ENCODE measurements around the gene MAGI2.
"Not testable (repeated sequence)": the region's sequence is repeated elsewhere in the genome, so short reads cannot be mapped to it uniquely, and the experiment has no call there.

Gene MAGI2

DNA sequence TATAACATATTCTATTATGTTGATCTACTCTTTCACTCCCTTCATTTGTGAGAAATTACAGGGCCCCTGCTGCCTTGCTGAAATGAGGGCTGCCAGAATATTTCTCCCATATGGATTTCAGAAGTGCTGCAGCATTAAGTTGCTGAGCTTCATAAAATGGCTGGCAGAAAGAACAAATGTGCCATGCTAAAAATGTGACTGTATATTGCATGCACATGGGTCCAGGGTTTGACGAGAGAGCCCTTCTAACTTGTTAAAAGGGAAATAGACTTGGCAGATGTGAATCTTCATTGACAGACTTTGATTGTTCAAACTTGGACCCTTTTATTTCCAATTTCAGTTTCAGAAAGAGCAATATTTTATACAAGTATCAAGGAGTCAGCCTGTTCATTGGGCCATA lies 1186.3 kb downstream of the MAGI2 start:
- DNase-seq: no peak

DNA sequence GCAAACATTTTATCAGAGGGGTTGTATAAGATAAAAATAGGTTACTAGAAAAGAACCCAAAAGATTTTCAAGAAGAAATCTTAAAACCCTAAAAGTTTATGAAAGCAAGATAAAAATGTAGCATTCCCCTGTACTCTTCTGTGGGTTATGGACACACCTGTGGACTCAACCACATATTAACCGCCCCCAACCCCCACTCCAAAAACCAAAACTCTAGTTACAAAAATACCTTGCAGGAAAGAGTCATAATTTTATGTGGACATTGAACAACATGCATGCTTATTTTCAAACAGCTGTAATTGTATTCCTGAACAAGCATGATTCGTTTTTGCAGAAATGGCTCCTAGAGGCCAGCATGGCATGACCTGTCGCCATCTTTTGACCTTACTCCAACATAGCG lies 1188.0 kb downstream of the MAGI2 start:
- no peak for DNase-seq

DNA sequence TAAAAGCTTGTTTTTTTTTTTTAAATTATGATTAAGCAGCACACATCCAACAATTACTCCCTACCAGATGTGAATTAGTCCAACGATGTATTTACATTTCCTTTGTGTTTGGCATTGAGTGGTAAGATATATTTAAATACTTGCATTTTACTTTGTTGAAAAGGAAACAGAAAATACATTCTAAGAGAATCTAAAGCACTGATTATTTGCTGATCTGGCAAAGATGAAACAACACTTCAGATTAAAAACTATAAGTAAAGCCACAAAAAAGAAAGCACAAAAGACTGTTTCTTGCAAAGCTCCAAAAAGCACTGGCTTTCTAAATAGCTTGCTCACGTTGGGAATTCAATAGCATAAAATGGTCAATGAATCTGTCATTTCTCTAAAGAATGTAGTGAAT lies 1188.4 kb downstream of the MAGI2 start:
- no peak for DNase-seq

DNA sequence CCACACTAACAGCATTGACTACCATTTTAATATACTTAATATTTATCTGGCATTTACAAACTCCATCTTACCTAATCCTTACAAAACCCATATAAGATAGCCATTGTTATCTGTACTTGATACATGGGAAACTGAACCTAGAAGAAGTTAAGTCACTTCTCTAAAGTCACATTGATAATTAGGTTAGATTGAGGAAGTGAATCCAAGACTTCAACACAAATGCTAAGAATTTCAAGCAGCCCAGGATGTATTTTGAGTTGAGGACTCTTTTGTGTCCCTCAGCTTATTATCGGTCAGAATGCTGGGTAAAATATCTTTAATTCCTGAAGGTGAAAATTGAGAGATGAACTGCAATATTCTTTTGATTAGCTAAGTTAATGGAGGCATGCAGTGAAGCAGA lies 1189.4 kb downstream of the MAGI2 start:
- no peak for DNase-seq

DNA sequence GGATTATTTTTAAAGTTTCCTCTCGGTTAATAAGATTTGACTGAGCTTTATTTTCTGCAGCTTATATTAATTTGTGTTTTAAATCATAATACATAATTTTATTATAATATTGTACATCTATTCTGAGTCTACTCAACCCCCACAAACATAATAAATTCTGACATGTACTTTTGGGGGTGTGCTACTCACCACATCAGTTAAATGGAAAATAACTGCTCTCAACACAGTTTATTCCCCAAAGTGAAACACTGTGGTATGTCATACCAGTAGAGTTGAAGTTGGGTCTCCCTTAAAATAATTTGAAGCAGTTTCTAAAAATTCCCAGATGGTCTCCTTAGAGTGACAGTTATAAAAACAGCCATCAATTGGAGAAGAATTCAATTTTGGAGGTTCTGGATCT lies 1191.7 kb downstream of the MAGI2 start:
- DNase-seq: no peak

DNA sequence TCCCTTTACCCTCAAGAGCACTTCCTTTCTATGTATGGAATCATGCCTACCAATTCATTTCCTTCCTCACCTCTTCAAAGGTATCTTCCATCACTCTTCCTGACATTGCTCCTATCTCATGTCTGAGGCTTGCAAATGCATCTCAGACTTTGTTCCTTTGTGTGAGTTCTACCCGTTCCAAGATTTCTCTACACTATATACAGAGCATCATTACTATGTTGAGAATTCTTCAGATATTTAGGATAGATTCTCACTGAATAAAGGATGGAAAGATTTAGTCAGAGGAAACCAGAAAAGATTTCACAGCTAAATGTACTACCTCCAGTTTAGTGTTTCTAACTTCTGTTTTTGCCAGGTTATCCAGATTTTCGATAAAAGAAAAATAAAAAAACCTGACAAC lies 1192.2 kb downstream of the MAGI2 start:
- DNase-seq: no peak

DNA sequence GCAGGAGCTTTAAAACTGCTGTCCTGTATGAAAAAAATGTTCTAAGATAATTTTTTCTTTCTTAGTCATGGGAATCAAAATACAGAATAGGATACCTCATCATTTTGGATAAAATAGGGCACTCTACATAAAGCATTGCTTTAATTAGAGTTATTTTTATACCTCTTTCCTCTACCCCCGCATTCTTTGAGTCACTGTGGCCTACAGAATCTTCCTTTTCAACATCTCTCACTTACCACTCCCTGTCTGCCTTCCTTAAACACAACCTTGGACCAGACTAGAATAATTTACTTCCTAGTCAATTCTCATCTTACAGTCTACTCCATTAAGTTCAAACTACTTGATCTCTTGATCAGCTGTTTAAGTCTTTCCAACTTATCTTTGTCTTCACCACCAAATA lies 1192.6 kb downstream of the MAGI2 start:
- DNase-seq: no peak

DNA sequence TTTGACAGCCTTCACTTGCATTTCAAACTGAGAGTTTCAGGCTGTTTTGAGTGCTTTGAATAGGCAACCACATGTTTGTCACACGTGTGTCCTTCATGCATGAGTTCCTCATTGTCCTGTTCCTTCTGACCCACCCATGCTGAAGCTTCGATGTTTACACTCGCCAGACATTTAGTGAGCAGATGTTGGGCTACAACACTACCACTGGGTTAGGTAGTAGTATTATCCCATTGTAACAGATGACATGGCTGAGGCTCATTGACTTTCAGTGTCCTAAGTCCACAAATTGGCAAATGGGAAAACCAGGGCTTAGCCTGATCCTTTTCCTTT lies 1198.8 kb downstream of the MAGI2 start:
- DNase-seq: no peak

DNA sequence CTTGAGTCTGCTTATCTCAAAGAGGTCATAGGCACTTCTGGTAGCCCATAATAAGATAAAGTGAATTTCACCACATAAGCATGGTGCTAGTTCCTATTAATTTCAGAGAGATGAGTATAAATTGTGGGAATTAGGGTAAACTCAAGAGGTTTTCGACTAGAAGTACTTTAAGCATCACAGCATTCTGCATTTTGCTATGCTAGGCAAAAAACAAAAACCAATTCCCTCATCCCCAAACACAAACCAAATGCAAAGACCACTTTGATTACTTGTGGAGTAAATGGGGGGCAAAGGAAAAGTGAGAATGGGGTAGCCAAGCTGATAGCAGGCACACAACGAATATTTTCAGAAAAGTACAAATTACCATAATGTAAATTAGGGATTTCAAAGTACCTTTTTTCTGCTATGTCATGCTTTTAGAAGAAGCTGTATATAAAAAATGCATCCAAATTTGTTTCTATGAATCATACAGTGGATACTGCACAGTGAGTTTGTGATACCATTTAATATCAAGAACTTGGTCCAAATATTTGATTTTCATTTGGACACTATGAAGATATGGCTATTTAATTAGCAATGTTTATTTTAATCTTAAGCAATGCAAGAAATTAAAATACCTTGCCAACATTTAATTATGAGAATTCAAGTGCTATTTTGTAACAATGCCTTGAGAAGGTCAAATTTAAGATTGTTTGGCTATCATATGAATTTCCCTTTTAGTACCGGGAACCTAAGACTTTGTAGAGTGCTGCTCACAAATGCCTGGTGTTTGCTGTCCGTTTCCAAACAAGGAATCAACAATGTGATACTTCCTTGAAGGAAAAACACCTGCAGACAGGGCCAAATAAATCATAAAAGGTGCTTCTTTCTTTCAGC lies 1199.4 kb downstream of the MAGI2 start:
- no peak for DNase-seq

DNA sequence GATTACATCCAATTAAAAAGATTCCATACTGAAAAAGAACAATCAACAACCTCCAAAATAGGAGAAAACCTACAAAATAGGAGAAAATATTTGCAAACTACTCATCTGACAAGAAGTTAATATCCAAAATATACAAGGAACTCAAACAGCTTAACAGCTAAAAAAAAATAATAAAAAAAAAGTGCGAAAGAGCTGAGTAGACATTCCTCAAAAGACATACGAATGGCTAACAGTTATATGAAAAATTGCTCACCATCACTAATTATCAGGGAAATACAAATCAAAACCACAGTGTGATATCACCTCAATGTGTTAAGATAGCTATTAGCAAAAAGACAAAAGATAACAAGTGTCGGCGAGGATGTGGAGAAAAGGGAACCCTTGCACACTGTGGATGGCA lies 1204.6 kb downstream of the MAGI2 start:
- no peak for DNase-seq

DNA sequence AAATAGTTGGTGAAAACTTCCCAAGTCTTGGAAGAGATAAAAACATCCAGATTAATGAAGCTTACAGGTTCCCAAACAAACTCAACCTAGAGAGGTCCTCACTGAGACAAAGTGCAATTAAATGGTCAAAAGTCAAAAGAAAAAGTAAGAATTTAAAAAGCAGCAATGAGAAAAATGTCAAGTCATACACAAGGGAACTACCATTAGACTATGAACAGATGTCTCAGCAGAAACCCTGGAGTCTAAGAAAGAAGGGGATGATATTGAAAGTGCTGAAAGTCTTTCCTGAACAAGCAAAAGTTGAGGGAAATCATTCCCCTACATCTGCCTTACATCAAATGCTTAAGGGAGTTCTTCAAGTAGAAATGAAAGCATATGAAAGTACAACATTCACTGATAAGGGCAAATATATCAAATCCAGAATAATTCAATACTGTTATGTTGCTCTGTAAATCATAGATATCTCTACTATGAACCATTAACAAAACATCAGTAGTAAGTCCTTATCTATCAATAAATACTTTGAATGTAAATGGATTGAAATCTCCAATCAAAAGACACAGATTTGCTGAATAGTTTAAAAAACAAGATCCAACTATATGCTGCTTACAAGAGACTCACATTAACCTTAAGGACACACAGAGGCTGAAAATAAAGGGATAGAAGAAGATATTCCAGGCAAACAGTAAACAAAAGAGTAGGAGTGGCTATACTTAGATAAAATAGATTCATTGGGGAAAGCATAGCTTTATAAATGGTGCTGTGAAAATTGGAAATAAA lies 1205.4 kb downstream of the MAGI2 start:
- no peak for DNase-seq

DNA sequence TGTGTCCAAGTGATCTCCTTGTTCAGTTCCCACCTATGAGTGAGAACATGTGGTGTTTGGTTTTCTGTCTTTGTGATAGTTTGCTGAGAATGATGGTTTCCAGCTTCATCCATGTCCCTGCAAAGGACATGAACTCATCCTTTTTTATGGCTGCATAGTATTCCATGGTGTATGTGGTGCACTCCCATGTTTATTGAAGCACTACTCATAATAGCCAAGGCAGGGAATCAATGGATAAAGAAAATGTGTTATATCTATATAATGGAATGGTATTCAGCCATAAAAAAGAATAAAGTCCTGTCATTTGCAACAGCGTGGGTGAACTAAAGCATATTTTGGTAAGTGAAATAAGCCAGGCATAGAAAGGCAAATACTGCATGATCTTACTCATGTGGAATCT lies 1213.3 kb downstream of the MAGI2 start:
- DNase-seq: not testable (repeated sequence)

DNA sequence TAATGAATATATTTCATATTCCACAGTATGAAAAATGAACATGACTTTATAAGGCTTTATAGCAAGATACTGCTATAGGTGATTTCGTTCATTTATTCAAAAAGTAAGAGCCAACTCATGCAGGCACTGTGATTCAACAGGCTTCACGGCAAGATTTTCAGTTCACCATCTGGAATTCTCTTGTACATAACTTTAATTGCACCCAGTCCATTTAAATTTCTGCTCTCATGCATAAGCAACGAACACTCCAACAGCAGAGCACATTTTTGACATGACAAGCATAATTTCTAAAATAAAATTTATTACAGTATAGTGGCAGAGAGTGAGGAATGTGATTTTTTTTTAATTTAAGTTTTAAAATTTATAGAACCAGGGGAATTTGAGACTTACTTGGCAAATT lies 1218.8 kb downstream of the MAGI2 start:
- DNase-seq: no peak

DNA sequence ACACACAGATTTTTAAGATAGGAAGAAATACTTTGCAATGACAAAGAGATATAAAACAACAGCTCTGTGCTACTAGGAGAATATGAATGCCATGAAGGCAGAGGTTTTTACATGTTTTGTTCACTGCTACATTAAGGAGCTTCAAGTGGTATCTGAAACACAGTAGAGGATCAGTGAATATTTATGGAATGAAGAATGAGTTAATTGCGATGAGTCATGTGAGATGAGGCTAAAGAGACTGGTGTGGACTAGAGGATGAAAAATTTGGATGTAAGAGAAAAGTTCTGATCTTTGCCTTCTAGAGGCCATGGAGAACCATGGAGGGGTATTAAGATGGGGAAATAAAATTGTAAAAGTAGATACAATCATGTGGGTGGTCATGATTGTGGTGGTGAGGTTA lies 1220.7 kb downstream of the MAGI2 start:
- no peak for DNase-seq

DNA sequence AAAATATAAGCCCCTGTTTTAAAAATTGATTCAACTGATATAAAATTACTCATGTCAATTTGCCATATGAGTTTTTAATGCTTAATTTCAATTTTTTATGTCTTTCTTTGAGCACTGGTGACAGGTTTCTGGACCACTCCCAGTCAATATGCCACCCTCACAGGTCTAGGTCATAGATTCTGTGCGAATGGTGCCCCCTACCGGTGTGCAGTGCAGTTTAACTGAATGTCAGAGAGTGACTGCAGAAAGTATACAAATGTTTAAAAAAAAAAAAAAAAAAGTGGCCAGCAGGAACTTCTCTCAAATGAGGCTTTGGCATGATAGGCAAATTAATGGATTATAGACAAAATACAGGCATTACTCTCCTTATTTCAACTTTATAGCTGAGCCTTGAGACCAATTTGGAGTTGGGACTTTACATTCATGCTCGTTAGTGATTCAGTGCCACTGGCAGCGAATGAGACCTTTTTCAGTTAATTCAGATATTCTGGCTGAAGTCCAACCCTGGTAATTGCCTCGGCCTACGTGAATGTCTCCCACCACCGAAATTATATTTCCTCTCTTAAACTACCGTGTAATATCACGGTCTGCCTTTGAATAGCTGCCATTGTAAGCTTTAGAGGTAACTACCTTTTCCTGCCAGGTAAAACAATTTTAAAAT lies 1227.3 kb downstream of the MAGI2 start:
- peak in 4 of 14 donors; percentile 1 to 22 (median 14) for DNase-seq

DNA sequence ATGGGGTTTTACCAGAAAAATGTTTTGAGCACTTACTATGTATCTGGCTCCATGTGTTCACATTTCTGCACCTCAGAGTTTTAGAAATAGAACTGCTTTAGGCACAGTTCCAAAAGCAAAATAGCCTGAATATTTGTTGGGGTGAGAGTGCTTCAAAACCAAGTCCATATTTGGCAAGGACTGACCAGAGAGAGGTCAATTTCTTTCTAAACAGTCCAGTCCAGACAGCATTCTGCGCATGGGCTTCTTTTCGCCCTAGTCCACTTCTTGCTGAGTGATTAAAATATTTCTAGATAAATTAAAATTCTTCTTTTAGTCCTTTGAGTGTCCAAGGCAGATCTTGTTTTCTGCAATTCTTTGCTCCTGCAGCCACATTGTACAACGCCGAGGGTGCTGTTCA lies 1227.9 kb downstream of the MAGI2 start:
- no peak for DNase-seq

DNA sequence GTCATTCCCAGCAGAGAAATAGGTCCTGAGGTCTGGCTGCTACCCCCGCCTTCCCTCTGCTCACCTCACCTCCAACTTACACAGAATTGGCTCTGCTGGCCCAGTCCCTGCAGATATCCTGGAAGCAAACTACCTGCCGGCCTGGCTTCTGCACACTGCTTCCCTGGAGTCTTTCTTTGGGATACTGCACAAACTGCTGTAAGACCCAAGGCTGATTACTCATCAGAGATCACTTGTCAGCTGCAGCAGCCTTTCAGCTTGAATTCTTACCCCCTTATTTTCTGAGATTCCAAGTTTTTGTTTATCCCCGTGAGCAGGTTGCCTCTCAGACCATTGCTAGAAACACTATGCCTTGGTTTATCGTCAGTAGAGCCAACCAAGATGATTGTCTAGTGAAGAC lies 1228.5 kb downstream of the MAGI2 start:
- DNase-seq: no peak

DNA sequence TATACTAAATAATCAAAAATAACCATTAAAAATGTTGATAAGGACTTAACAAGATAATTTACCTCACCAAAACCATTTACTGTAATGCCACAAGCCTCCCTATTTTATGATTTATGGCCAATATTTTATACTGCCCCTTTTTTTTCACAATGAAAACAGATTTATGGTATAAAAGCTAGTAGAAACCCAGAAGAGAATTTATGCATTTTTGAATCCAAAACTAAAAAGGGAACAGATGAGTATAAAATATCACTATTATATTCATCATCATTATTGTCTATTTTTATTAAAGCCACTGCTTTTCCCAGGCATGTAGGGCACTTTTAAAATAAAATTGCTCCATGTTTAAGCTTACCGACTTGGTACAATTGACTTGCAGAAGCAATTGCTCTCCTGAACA lies 1229.9 kb downstream of the MAGI2 start:
- DNase-seq: no peak

DNA sequence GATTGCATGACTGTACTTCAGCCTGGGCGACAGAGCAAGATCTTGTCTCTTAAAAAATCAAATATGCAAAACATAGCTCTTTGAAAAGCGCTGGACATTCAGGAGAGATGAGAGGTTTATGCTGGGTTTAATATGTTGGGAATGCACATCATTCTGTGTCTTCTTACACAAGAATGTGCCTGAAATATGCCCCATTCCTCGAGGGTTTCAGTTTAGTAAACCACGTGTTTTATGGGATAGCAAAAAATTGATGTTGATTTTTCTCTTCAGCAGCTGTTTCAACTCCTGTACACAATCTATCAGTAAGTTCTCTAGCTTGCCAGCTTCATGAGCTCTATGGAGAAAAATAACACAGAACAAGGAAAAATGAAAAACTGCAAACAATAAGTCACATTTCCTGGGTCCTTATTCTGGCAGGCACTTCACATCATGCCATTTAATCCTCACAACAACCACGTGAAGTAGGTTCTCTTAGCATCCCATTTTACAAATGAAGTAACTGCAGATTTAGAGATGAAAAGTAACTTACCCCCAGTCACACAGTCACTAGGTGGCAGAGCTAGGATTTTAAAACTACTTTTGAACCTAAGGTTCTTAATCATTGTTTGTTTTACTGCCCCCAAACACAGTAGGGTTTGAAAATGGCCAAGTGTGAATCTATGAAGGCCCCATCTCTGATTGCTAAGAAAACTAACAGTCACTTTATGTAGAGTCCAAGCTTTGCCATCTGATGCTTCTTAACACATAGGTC lies 1231.3 kb downstream of the MAGI2 start:
- DNase-seq: no peak

DNA sequence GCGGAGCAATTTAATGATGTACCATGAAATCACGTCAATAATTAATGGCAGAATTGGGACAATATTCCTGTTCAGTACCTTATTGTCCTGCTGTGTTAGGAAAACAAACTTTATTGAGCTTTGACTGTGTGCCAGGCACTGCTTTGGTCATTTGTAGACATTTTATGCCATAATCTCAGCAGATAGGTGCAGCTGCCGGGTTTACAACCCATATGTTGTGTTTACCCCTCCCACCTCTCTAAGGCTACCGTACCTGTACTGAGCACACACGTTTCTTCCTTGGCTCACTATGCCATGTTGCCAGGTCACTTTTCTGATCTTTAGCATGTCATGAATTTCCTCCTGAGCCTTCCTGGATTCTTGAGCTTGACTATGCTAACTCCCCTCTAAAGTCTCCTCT lies 1232.7 kb downstream of the MAGI2 start:
- DNase-seq: no peak

DNA sequence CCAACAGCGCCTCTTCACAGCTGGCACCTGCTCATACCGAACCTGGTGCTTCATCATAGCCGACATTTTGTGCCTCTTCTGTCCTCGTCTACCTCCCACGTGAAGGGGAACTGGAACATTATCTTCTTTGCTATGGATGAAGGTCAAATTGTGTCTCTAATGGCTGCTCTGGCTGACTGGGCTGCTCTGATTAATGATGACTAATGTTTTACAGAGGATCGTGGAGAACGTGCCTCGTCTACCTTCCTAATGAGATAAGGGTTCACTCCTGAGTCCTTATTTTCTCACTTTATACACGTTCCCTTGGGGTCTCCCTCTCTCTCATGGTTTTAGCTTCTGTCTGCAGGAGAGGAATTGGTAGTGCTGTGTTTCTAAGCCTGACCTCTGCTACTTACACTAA lies 1234.6 kb downstream of the MAGI2 start:
- no peak for DNase-seq

DNA sequence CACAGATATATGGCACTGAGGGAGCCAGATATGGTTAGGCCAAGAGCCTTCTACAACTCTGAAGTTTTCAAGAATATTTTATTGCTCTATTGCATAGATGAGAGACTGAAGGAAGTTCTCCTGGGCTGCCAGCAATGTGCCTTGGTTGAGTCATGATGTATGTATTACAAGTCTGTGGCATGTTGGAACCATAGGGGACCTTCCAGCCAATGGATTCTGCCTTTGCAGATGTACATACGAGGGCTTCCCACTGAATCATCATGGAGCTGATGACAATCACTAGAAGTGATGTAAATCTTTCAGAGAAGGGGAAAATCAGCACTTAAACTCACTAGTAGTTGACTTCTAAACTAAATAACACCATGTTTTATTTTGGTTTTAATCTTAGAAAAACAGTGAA lies 1235.4 kb downstream of the MAGI2 start:
- no peak for DNase-seq

DNA sequence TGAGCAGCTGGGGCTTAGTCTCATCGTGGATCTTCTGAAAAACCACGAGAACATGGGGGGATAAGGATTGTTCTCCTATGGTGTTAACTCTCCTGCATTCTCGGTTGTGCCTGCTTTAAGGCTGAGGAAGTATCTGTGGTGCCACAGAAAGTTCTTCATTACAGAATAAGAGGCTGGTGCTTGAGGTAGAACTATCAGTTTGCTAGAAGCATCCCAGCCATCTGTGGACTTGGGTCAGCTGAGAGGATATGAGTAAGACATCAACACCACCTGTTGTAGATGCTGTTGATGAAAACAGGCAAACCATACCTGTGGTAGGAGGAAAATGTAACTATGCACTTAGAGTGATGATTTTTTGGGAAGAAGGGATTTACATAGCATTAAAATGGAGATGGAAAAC lies 1238.3 kb downstream of the MAGI2 start:
- DNase-seq: no peak

Measured in C1 segment of cervical spinal cord (tissue), 14 donors.